Neural progenitor cell (in vitro differentiated cells): Measurements from ENCODE around the gene ZNF503. TPM values are rescaled to one million over a fixed set of nuclear protein-coding genes. Genes with fewer than 3 reads are reported as not detected.
A peak's percentile ranks its signal among the peaks of the same experiment; 100 is the strongest.

Experiments used
- DNase-seq: peaks from one replicate; pipeline ENCODE4 v3.0.0-alpha.2; 2016; ENCODE audit warnings: low spot score
- H2AFZ ChIP-seq: fragments of 200-600 bp; sonication (generic); replicated peaks from 2 replicates; pipeline ENCODE4 v1.6.1; 2016; ENCODE audit warnings: antibody characterized with exemption
- H3F3A ChIP-seq: fragments of 200-600 bp; sonication (generic); 2 replicates; pipeline ENCODE4 v1.6.1; 2016; ENCODE audit warnings: antibody characterized with exemption, low read depth
- H3K27ac ChIP-seq: fragments of 200-600 bp; sonication (generic); 2 replicates; pipeline ENCODE4 v1.5.1; 2016; ENCODE audit warnings: mild to moderate bottlenecking
- H3K27me3 ChIP-seq: fragments of 200-600 bp; sonication (generic); 2 replicates; pipeline ENCODE4 v1.6.1; 2016; ENCODE audit warnings: mild to moderate bottlenecking, moderate library complexity
- H3K36me3 ChIP-seq: fragments of 200-600 bp; sonication (generic); 2 replicates; pipeline ENCODE4 v1.5.1; 2016
- H3K4me1 ChIP-seq: fragments of 200-600 bp; sonication (generic); 2 replicates; pipeline ENCODE4 v1.6.1; 2016; ENCODE audit warnings: mixed run types
- H3K4me2 ChIP-seq: fragments of 200-600 bp; sonication (generic); 2 replicates; pipeline ENCODE4 v1.6.1; 2016
- H3K4me3 ChIP-seq: fragments of 200-600 bp; sonication (generic); 2 replicates; pipeline ENCODE4 v1.5.1; 2016
- H3K79me2 ChIP-seq: fragments of 200-600 bp; sonication (generic); 2 replicates; pipeline ENCODE4 v1.6.1; 2016; ENCODE audit warnings: low read depth
- H3K9ac ChIP-seq: fragments of 200-600 bp; sonication (generic); 2 replicates; pipeline ENCODE4 v1.6.1; 2016
- H3K9me3 ChIP-seq: fragments of 200-600 bp; sonication (generic); 2 replicates; pipeline ENCODE4 v1.5.1; 2016; ENCODE audit warnings: low read depth
- H4K20me1 ChIP-seq: fragments of 200-600 bp; sonication (generic); 2 replicates; pipeline ENCODE4 v1.6.1; 2016; ENCODE audit warnings: low read depth
- H3K27ac Mint-ChIP-seq: 3 replicates; pipeline ENCODE4 v1.8.0; 2021; ENCODE audit warnings: mixed read lengths
- H3K27me3 Mint-ChIP-seq: 2 replicates; pipeline ENCODE4 v1.8.0; 2022; ENCODE audit warnings: low read depth, mild to moderate bottlenecking, inconsistent platforms, moderate library complexity, mixed read lengths; ENCODE audit not compliant: insufficient read depth
- H3K36me3 Mint-ChIP-seq: 3 replicates; pipeline ENCODE4 v1.8.0; 2021; ENCODE audit warnings: mixed read lengths
- H3K4me1 Mint-ChIP-seq: 3 replicates; pipeline ENCODE4 v1.8.0; 2021; ENCODE audit warnings: mixed read lengths
- H3K4me3 Mint-ChIP-seq: 3 replicates; pipeline ENCODE4 v1.8.0; 2021; ENCODE audit warnings: mild to moderate bottlenecking, moderate library complexity, mixed read lengths
- H3K9me3 Mint-ChIP-seq: 3 replicates; pipeline ENCODE4 v1.8.0; 2020; ENCODE audit warnings: mixed read lengths
- CTCF ChIP-seq: fragments of 200-600 bp; sonication (generic); IDR thresholded peaks from 2 replicates; pipeline ENCODE4 v1.5.1; 2017; ENCODE audit warnings: antibody characterized with exemption, mild to moderate bottlenecking
- EZH2 ChIP-seq: fragments of 200-600 bp; sonication (generic); IDR thresholded peaks from 2 replicates; pipeline ENCODE4 v1.6.1; 2017; ENCODE audit warnings: antibody characterized with exemption, mild to moderate bottlenecking, moderate library complexity
- EZH2phosphoT487 ChIP-seq: fragments of 200-600 bp; sonication (generic); IDR thresholded peaks from 2 replicates; pipeline ENCODE4 v1.6.1; 2017; ENCODE audit warnings: antibody characterized with exemption
- total RNA-seq: library from RNA; depleted of rRNA; stranded (reverse); fragments of >200 nt; gene quantifications from 2 replicates; pipeline ENCODE4 v1.2.3, GENCODE V29; 2015; ENCODE audit warnings: low replicate concordance

ZNF503 gene
- total RNA-seq, 1 donor from 2014 or later = 8.3 TPM

GRCh38 chr10:75395066-75395931 lies 6.3 kb downstream of the ZNF503 start:
- H3K79me2 ChIP-seq = peaks cover 31% of the 10 kb centered on the region
- Mint-ChIP-seq H3K4me3 (peak overlapping the region; percentile 83), H3K4me1 (peaks cover 20% of the 10 kb centered on the region), H3K27ac (peak overlapping the region; percentile 78), H3K9me3 (no peaks in the 10 kb centered on the region), H3K27me3 (peaks cover 30% of the 10 kb centered on the region), H3K36me3 (peaks cover 19% of the 10 kb centered on the region)
- TF ChIP-seq EZH2 = no peak
- TF ChIP-seq CTCF = peak; percentile 89
- peak overlapping the region; percentile 80 for H3K4me2 ChIP-seq
- peaks cover 11% of the 10 kb centered on the region for H3F3A ChIP-seq
- H4K20me1 ChIP-seq = peaks cover 58% of the 10 kb centered on the region
- H3K4me1 ChIP-seq = peaks cover 21% of the 10 kb centered on the region
- peaks cover 99% of the 10 kb centered on the region for H3K27me3 ChIP-seq
- H3K4me3 ChIP-seq = peak overlapping the region; percentile 87
- no peaks in the 10 kb centered on the region for H3K9me3 ChIP-seq
- no peak overlapping the region for H3K9ac ChIP-seq
- peak; percentile 86 for DNase-seq
- no peak overlapping the region for H3K27ac ChIP-seq
- H2AFZ ChIP-seq = peak overlapping the region; percentile 18
- peaks cover 4% of the 10 kb centered on the region for H3K36me3 ChIP-seq

- peaks cover 18% of the 10 kb centered on the region for H3K36me3 Mint-ChIP-seq
- no peak for DNase-seq
- Histone ChIP-seq H3K4me2 (no peak overlapping the region), H3K4me3 (no peak overlapping the region), H3K27me3 (peaks cover 96% of the 10 kb centered on the region), H3F3A (peaks cover 11% of the 10 kb centered on the region), H3K79me2 (peaks cover 20% of the 10 kb centered on the region), H3K4me1 (peaks cover 21% of the 10 kb centered on the region), H2AFZ (no peak overlapping the region), H3K9me3 (no peaks in the 10 kb centered on the region), H3K36me3 (peaks cover 4% of the 10 kb centered on the region), H3K9ac (no peak overlapping the region), H4K20me1 (peaks cover 49% of the 10 kb centered on the region), H3K27ac (no peak overlapping the region)
- H3K4me1 Mint-ChIP-seq = peaks cover 20% of the 10 kb centered on the region
- H3K27ac Mint-ChIP-seq = no peak overlapping the region
- H3K9me3 Mint-ChIP-seq = no peaks in the 10 kb centered on the region
- H3K4me3 Mint-ChIP-seq = peak overlapping the region; percentile 82
- TF ChIP-seq EZH2 (no peak), CTCF (no peak), EZH2phosphoT487 (no peak)
- H3K27me3 Mint-ChIP-seq = peaks cover 29% of the 10 kb centered on the region
These were observed 7.3 kb downstream of the ZNF503 start for GRCh38 chr10:75394221-75394620.

- peaks cover 27% of the 10 kb centered on the region for H3K27me3 Mint-ChIP-seq
- Histone ChIP-seq H3F3A (peaks cover 11% of the 10 kb centered on the region), H3K4me2 (no peak overlapping the region), H3K27ac (no peak overlapping the region), H3K36me3 (no peaks in the 10 kb centered on the region), H4K20me1 (peaks cover 34% of the 10 kb centered on the region), H3K9ac (no peak overlapping the region), H3K4me3 (no peak overlapping the region), H3K79me2 (peaks cover 5% of the 10 kb centered on the region), H3K4me1 (peaks cover 13% of the 10 kb centered on the region), H3K9me3 (no peaks in the 10 kb centered on the region), H3K27me3 (peaks cover 88% of the 10 kb centered on the region), H2AFZ (no peak overlapping the region)
- H3K9me3 Mint-ChIP-seq = no peaks in the 10 kb centered on the region
- TF ChIP-seq EZH2 (no peak), CTCF (no peak), EZH2phosphoT487 (no peak)
- peaks cover 11% of the 10 kb centered on the region for H3K36me3 Mint-ChIP-seq
- H3K4me3 Mint-ChIP-seq = no peak overlapping the region
- no peak overlapping the region for H3K27ac Mint-ChIP-seq
- H3K4me1 Mint-ChIP-seq = peaks cover 14% of the 10 kb centered on the region
- no peak for DNase-seq
These were observed 8.8 kb downstream of the ZNF503 start for GRCh38 chr10:75392744-75393143.
